Measurements from ENCODE around the gene FIGNL1.
"Not testable (repeated sequence)": the region's sequence is repeated elsewhere in the genome, so short reads cannot be mapped to it uniquely, and the experiment has no call there.

- not testable (repeated sequence) for TF ChIP-seq POLR2A, CTCF (IDR thresholded peaks at IDR 0.05)
These were observed 8.5 kb upstream of the FIGNL1 start for GRCh38 chr7:50458651-50459050.

Measured in adrenal gland (tissue), 5 donors.